Body of pancreas (tissue), 4 donors: Measurements from ENCODE around the gene NRG3. TPM values are rescaled to one million over a fixed set of nuclear protein-coding genes. Genes with fewer than 3 reads are reported as not detected.

Experiments
- ATAC-seq: fragments of 150-250 bp; one replicate; pipeline ENCODE4 v1.9.1; 2016
- DNase-seq, 4 donors: peaks; one replicate each; pipeline ENCODE4 v3.0.0-alpha.2; 2019
- H3K27ac ChIP-seq, 4 donors: fragments of 200-600 bp; sonication (generic); 1 replicate in 3 of 4; 2 replicates in 1 of 4; pipeline versions ENCODE4 v1.5.1 to v1.6.1; 2016 to 2019; ENCODE audit warnings: mild to moderate bottlenecking in 1 of 4, mixed read lengths in 1 of 4, moderate library complexity in 1 of 4
- H3K27me3 ChIP-seq, 2 donors: fragments of 200-600 bp; sonication (generic); one replicate each; pipeline ENCODE4 v1.6.0; 2016; ENCODE audit warnings: mild to moderate bottlenecking in 1 of 2
- H3K36me3 ChIP-seq, 2 donors: fragments of 200-600 bp; sonication (generic); replicated peaks in 1 of 2; 2 replicates each; pipeline ENCODE4 v1.5.1; 2016; ENCODE audit warnings: low read depth in 2 of 2; ENCODE audit not compliant: insufficient read depth in 1 of 2
- H3K4me1 ChIP-seq: fragments of 200-600 bp; sonication (generic); one replicate; pipeline ENCODE4 v1.6.0; 2016
- H3K4me3 ChIP-seq, 2 donors: fragments of 200-600 bp; sonication (generic); 1 replicate in 1 of 2; 2 replicates in 1 of 2; pipeline ENCODE4 v1.5.1; 2016 to 2019
- H3K9me3 ChIP-seq, 3 donors: fragments of 200-600 bp; sonication (generic); 1 replicate in 2 of 3; 2 replicates in 1 of 3; pipeline ENCODE4 v1.5.1; 2016
- CTCF ChIP-seq, 7 experiments: fragments of 450-650 bp in 4 of 7; fragments of 200-600 bp in 3 of 7; sonication (generic) in 3 of 7; IDR thresholded peaks; one replicate each; pipeline ENCODE4 v1.5.1; 2016 to 2019; ENCODE audit warnings: antibody characterized with exemption in 7 of 7
- POLR2A ChIP-seq, 3 donors: fragments of 450-650 bp; IDR thresholded peaks; one replicate each; pipeline ENCODE4 v1.6.1; 2016; ENCODE audit warnings: antibody characterized with exemption in 3 of 3, mild to moderate bottlenecking in 2 of 3
- WGBS, 2 donors: methylation state at CpG; one replicate each; pipeline ENCODE4 v1.1.5; 2017; 5-methylcytosine and 5-hydroxymethylcytosine counted together
- intact Hi-C: fragments of 100-400 bp; cut with DNase I; formaldehyde crosslinking; loops from one replicate; pipeline ENCODE4 v1.15.1; 2023
- total RNA-seq, 2 donors: library from RNA; depleted of rRNA; stranded (reverse); fragments of >200 nt; gene quantifications; one replicate each; pipeline ENCODE4 v1.1.0, GENCODE V29; 2016

The NRG3 gene
- total RNA-seq, 2 donors from 2014 or later, result 0.26 TPM; not detected in 1

- WGBS, 2 donors, result 64 to 67% methylated on average over 7 of the region's 7 CpGs
- intact Hi-C loops, result no loop called here
- TF ChIP-seq CTCF (IDR thresholded peaks at IDR 0.05) (no peak), POLR2A (IDR thresholded peaks at IDR 0.05) (no peak)
- no peak for ATAC-seq
- Histone ChIP-seq H3K27ac (no peak overlapping the region), H3K4me3 (no peak overlapping the region), H3K36me3 (no peaks in the 10 kb centered on the region), H3K4me1 (no peaks in the 10 kb centered on the region), H3K9me3 (no peaks in the 10 kb centered on the region), H3K27me3 (no peaks in the 10 kb centered on the region)
- DNase-seq, result no peak
These were observed 14.3 kb downstream of the NRG3 start for GRCh38 chr10:81889181-81889769.

DNA sequence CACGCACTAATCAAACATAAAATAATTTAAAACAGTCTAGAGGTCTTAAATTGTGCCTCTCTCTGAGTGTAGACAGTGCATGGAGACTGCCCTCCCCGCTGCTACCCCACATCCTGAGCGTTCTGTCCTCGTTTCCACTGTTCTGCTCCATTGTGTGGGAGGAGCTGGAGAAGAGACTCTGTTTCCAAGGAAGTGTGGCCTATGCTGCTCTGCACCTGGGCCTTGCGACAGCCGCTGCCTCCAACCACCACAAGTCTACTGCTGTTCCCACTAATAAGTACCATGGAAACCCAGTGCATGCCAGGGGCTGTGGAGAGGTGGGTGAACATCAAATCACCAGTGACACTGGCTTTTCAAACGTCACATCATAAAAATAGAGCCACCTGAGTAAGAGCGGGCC is 19.6 kb downstream of the NRG3 start:
- DNase-seq (no peak), ATAC-seq (no peak)
- Histone ChIP-seq H3K36me3 (no peaks in the 10 kb centered on the region), H3K4me1 (no peaks in the 10 kb centered on the region), H3K27me3 (no peaks in the 10 kb centered on the region), H3K9me3 (no peaks in the 10 kb centered on the region), H3K27ac (no peak overlapping the region), H3K4me3 (no peak overlapping the region)
- no peak for TF ChIP-seq POLR2A (IDR thresholded peaks at IDR 0.05)
- no peak for TF ChIP-seq CTCF (IDR thresholded peaks at IDR 0.05)
- intact Hi-C loops, result no loop called here
- WGBS, 2 donors, result 72 to 84% methylated on average over 8 of the region's 8 CpGs

- Histone ChIP-seq H3K27ac (no peak overlapping the region), H3K36me3 (no peaks in the 10 kb centered on the region), H3K4me3 (no peak overlapping the region), H3K9me3 (no peaks in the 10 kb centered on the region), H3K27me3 (no peaks in the 10 kb centered on the region), H3K4me1 (no peaks in the 10 kb centered on the region)
- DNase-seq (no peak), ATAC-seq (no peak)
- 8% methylated on average over 1 of the region's 1 CpG for WGBS, 2 donors
- intact Hi-C loops, result no loop called here
- TF ChIP-seq CTCF (IDR thresholded peaks at IDR 0.05) (no peak), POLR2A (IDR thresholded peaks at IDR 0.05) (no peak)
These were observed 23.5 kb downstream of the NRG3 start for GRCh38 chr10:81898518-81898917.

GRCh38 chr10:81900989-81901388 is 26.0 kb downstream of the NRG3 start:
- no peak for TF ChIP-seq CTCF (IDR thresholded peaks at IDR 0.05)
- TF ChIP-seq POLR2A (IDR thresholded peaks at IDR 0.05), result no peak
- no peaks in the 10 kb centered on the region for H3K4me1 ChIP-seq
- no peak overlapping the region for H3K27ac ChIP-seq
- ATAC-seq, result no peak
- no peak for DNase-seq
- WGBS, 2 donors, result 86 to 89% methylated on average over 2 of the region's 2 CpGs
- no peaks in the 10 kb centered on the region for H3K27me3 ChIP-seq
- intact Hi-C loops, result no loop called here
- no peaks in the 10 kb centered on the region for H3K36me3 ChIP-seq
- H3K9me3 ChIP-seq, result no peaks in the 10 kb centered on the region
- no peak overlapping the region for H3K4me3 ChIP-seq

- intact Hi-C loops, result no loop called here
- Histone ChIP-seq H3K27me3 (no peaks in the 10 kb centered on the region), H3K9me3 (no peaks in the 10 kb centered on the region), H3K4me3 (no peak overlapping the region), H3K4me1 (no peaks in the 10 kb centered on the region), H3K27ac (no peak overlapping the region), H3K36me3 (no peaks in the 10 kb centered on the region)
- TF ChIP-seq POLR2A (IDR thresholded peaks at IDR 0.05), result no peak
- TF ChIP-seq CTCF (IDR thresholded peaks at IDR 0.05), result no peak
- no peak for DNase-seq
- ATAC-seq, result no peak
- 76 to 77% methylated on average over 4 of the region's 4 CpGs for WGBS, 2 donors
These were observed 28.5 kb downstream of the NRG3 start for GRCh38 chr10:81903472-81903871.
